ENCODE measurements around the gene EEFSEC. TPM values are rescaled to one million over a fixed set of nuclear protein-coding genes. Genes with fewer than 3 reads are reported as not detected.

Gene EEFSEC
- total RNA-seq, 1 experiment from 2014 or later: 9.6 TPM

- TF ChIP-seq EZH2phosphoT487 (IDR thresholded peaks at IDR 0.05; ENCODE audit: borderline replicate concordance, low read length): no peak
- TF ChIP-seq CTCF (conservative IDR thresholded peaks at IDR 0.05; ENCODE audit: low read depth, low read length): no peak
- no peak for TF ChIP-seq EZH2 (IDR thresholded peaks at IDR 0.05; ENCODE audit: low read length, unreplicated experiment)
- CTCF ChIA-PET: interaction anchor here (0.6 kb wide), 1 partner anchor 14 kb away, joined by 4 read pairs; no protein-coding TSS in a partner anchor
Measured at GRCh38 chr3:128430731-128431130, 277.4 kb downstream of the EEFSEC start.

GRCh38 chr3:128431803-128432300 lies 278.6 kb downstream of the EEFSEC start:
- Histone ChIP-seq H3K79me2 (ENCODE audit: low read length) (no peaks in the 10 kb centered on the region), H3K9me3 (ENCODE audit: low read length) (no peaks in the 10 kb centered on the region), H3K4me1 (ENCODE audit: insufficient read depth, low read length) (peaks cover 42% of the 10 kb centered on the region), H3K27me3 (ENCODE audit: low read length) (no peaks in the 10 kb centered on the region), H3K9me2 (replicated peaks; ENCODE audit: low read length) (no peaks in the 10 kb centered on the region), H2AFZ (ENCODE audit: low read length) (peak overlapping the region; percentile 81), H3F3A (ENCODE audit: low read length, unreplicated experiment) (no peaks in the 10 kb centered on the region), H3K4me2 (ENCODE audit: low read length) (peak overlapping the region; percentile 93), H3K9ac (ENCODE audit: low read length) (no peak overlapping the region), H4K20me1 (ENCODE audit: low read length) (no peaks in the 10 kb centered on the region), H3K36me3 (ENCODE audit: low read depth, low read length) (no peaks in the 10 kb centered on the region), H3K4me3 (ENCODE audit: low read length) (peak overlapping the region; percentile 70), H3K27ac (ENCODE audit: low read length) (no peak overlapping the region)
- DNase-seq (no peak), ATAC-seq (no peak)
- no peak for TF ChIP-seq EZH2 (IDR thresholded peaks at IDR 0.05; ENCODE audit: low read length, unreplicated experiment)
- no peak for TF ChIP-seq CTCF (conservative IDR thresholded peaks at IDR 0.05; ENCODE audit: low read depth, low read length)
- TF ChIP-seq EZH2phosphoT487 (IDR thresholded peaks at IDR 0.05; ENCODE audit: borderline replicate concordance, low read length): no peak
- ChIA-PET CTCF (no interaction called here), POLR2A (ENCODE audit: unreplicated experiment) (no interaction called here)
- no TSS peak for BruUV-seq (replicated peaks)
- intact Hi-C loops (cut with micrococcal nuclease): loop anchor here (2.0 kb wide), 1 partner anchor 57 kb away; no protein-coding TSS in a partner anchor

More at GRCh38 chr3:128430731-128431130, 277.4 kb downstream of the EEFSEC start:
- Histone ChIP-seq H3K4me2 (ENCODE audit: low read length) (no peak overlapping the region), H3K4me3 (ENCODE audit: low read length) (no peak overlapping the region), H3K9ac (ENCODE audit: low read length) (no peak overlapping the region), H2AFZ (ENCODE audit: low read length) (no peak overlapping the region), H3K9me2 (replicated peaks; ENCODE audit: low read length) (no peaks in the 10 kb centered on the region), H3K27ac (ENCODE audit: low read length) (no peak overlapping the region), H3K4me1 (ENCODE audit: insufficient read depth, low read length) (peaks cover 40% of the 10 kb centered on the region), H3K79me2 (ENCODE audit: low read length) (no peaks in the 10 kb centered on the region), H3K27me3 (ENCODE audit: low read length) (no peaks in the 10 kb centered on the region), H3K36me3 (ENCODE audit: low read depth, low read length) (no peaks in the 10 kb centered on the region), H4K20me1 (ENCODE audit: low read length) (no peaks in the 10 kb centered on the region), H3K9me3 (ENCODE audit: low read length) (no peaks in the 10 kb centered on the region), H3F3A (ENCODE audit: low read length, unreplicated experiment) (no peaks in the 10 kb centered on the region)
- ATAC-seq: no peak
- POLR2A ChIA-PET (ENCODE audit: unreplicated experiment): no interaction called here
- no peak for DNase-seq
- intact Hi-C loops (cut with micrococcal nuclease): no loop called here
- no TSS peak for BruUV-seq (replicated peaks)

DNA sequence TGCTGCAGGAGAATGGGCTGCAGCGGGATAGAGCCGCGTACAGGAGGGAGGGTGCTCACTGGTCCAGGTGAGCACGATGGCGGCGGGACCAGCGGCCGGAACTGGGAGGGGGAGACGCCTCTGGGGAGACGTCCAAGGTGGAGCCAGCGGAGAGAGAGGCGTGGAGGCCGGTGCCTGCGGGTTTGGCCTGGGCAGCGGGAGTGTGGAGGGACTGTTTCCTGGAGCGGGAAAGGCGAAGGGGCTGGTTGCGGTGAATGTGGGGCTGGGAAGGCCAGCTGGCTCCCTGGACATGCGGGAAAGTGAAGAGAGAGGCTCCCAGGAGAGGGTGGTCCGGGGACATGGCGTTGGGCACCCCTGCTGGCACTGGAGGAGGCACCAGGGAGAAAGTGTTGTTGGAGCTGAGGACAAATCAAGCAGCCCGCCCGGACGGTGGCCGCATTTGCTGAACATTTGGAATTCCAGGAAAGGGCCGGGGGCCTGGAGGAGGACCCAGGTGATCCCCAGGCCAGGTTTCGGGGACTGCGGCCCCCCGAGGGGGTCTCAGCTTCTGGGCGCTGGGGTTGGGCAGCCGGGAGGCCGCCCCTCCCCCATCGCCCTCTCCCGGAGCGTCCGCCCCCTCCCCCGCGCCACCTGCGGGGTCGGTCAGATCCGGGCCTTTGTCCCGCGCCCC lies 279.2 kb downstream of the EEFSEC start:
- no TSS peak for BruUV-seq (replicated peaks)
- no peaks in the 10 kb centered on the region for H4K20me1 ChIP-seq (ENCODE audit: low read length)
- H3K9ac ChIP-seq (ENCODE audit: low read length): peak overlapping the region; percentile 61
- POLR2A ChIA-PET (ENCODE audit: unreplicated experiment): interaction anchor here (0.6 kb wide), 2 partner anchors 10 to 137 kb away, joined by 3 to 7 read pairs; no protein-coding TSS in a partner anchor
- intact Hi-C loops (cut with micrococcal nuclease): loop anchor here (2.0 kb wide), 1 partner anchor 56 kb away; no protein-coding TSS in a partner anchor
- ATAC-seq (peak; percentile 28), DNase-seq (peak; percentile 57)
- H3K9me3 ChIP-seq (ENCODE audit: low read length): no peaks in the 10 kb centered on the region
- no peaks in the 10 kb centered on the region for H3F3A ChIP-seq (ENCODE audit: low read length, unreplicated experiment)
- H3K9me2 ChIP-seq (replicated peaks; ENCODE audit: low read length): no peaks in the 10 kb centered on the region
- no peaks in the 10 kb centered on the region for H3K79me2 ChIP-seq (ENCODE audit: low read length)
- peak overlapping the region; percentile 93 for H3K4me2 ChIP-seq (ENCODE audit: low read length)
- peak overlapping the region; percentile 70 for H3K4me3 ChIP-seq (ENCODE audit: low read length)
- peak overlapping the region; percentile 30 for H3K27ac ChIP-seq (ENCODE audit: low read length)
- H3K4me1 ChIP-seq (ENCODE audit: insufficient read depth, low read length): peaks cover 42% of the 10 kb centered on the region
- TF ChIP-seq EZH2phosphoT487 (IDR thresholded peaks at IDR 0.05; ENCODE audit: borderline replicate concordance, low read length) (no peak), CTCF (conservative IDR thresholded peaks at IDR 0.05; ENCODE audit: low read depth, low read length) (no peak), EZH2 (IDR thresholded peaks at IDR 0.05; ENCODE audit: low read length, unreplicated experiment) (no peak)
- CTCF ChIA-PET: no interaction called here
- H2AFZ ChIP-seq (ENCODE audit: low read length): peak overlapping the region; percentile 81
- no peaks in the 10 kb centered on the region for H3K36me3 ChIP-seq (ENCODE audit: low read depth, low read length)
- no peaks in the 10 kb centered on the region for H3K27me3 ChIP-seq (ENCODE audit: low read length)

Measured in PC-3 (cell line).